HG02970 (cell line): ENCODE measurements around the gene SYCP1.
"Not testable (repeated sequence)": the region's sequence is repeated elsewhere in the genome, so short reads cannot be mapped to it uniquely, and the experiment has no call there.

Source experiments
- ATAC-seq: cut with Tn5 transposase; IDR thresholded peaks from one replicate; pipeline ENCODE4 v1.9.1; 2021; ENCODE audit warnings: mild to moderate bottlenecking, moderate library complexity, moderate number of reproducible peaks; ENCODE audit not compliant: unreplicated experiment, low FRiP score

SYCP1 gene, protein sequence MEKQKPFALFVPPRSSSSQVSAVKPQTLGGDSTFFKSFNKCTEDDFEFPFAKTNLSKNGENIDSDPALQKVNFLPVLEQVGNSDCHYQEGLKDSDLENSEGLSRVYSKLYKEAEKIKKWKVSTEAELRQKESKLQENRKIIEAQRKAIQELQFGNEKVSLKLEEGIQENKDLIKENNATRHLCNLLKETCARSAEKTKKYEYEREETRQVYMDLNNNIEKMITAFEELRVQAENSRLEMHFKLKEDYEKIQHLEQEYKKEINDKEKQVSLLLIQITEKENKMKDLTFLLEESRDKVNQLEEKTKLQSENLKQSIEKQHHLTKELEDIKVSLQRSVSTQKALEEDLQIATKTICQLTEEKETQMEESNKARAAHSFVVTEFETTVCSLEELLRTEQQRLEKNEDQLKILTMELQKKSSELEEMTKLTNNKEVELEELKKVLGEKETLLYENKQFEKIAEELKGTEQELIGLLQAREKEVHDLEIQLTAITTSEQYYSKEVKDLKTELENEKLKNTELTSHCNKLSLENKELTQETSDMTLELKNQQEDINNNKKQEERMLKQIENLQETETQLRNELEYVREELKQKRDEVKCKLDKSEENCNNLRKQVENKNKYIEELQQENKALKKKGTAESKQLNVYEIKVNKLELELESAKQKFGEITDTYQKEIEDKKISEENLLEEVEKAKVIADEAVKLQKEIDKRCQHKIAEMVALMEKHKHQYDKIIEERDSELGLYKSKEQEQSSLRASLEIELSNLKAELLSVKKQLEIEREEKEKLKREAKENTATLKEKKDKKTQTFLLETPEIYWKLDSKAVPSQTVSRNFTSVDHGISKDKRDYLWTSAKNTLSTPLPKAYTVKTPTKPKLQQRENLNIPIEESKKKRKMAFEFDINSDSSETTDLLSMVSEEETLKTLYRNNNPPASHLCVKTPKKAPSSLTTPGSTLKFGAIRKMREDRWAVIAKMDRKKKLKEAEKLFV

DNA sequence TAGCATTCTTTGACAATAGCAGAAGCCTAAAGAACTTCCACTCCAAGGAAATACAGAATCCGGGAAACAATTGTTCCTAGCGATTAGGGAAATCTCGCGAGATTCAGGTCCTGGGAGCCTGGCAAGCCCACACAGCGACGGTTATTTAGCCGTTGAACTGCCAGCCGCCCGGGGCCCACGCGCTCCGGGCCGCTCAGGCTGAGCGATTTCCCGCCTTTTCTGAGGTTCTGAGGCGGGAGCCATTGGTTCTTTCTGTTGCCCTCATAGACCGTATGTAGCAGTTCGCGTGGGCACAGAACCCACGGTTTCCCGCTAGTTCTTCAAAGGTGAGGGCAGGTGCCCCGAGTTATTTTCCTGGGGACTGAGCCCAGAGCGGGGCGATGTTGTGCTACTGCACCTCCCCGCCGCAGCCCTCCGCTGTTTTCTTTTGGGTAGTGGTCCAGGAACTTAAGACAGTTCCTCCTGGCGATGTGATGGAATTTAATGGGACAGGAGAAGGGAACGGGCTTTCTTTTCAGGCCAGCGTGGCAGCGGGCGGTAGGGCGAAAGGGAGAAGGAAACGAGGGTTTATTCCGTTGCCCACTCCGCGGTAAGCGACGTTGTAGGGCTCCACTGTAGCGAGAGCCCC lies at the start of gene SYCP1:
SYCP1 (plus strand) TSS at position 171 of the 628 bp plus-strand sequence. CDS start 602 bp downstream, outside the sequence.
- ATAC-seq: no peak

DNA sequence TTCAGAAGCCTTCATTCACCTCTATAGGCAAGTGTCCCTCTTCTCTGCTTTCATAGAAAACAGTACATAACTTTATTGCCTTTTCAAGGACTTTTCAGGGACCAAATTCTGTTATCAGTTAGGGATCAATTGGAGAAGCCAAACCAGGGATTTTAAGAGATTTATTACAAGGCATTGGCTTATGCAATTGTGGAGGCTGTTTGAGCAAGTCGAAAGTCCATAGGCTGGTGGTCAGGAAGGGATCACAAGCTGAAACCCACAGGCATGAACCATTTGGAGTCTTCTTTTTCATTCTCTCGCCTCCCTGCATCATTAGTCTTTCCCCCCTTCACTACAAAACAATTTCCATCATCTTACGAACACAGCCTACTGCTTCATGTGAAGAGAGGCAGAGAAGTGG lies 34.8 kb upstream of the SYCP1 start:
- no peak for ATAC-seq

DNA sequence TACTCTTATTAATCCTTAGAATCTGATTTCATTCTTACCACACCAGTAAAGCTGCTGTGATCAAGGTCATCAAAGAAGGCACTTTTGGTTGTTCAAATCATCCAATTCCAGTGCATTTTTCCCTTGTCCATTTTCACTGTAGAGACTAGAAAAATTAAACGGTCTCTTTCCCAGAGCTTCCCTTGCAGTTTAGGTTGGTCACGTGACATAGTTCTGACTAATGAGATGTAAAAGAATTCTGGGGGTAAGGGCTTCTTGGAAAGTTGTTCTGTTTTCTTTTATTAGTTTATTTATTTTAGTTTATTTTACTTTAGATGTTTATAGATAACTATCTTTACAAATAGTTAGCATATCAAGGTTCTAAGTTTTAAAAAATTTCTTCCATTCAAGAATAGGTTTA lies 34.3 kb upstream of the SYCP1 start:
- ATAC-seq: no peak

DNA sequence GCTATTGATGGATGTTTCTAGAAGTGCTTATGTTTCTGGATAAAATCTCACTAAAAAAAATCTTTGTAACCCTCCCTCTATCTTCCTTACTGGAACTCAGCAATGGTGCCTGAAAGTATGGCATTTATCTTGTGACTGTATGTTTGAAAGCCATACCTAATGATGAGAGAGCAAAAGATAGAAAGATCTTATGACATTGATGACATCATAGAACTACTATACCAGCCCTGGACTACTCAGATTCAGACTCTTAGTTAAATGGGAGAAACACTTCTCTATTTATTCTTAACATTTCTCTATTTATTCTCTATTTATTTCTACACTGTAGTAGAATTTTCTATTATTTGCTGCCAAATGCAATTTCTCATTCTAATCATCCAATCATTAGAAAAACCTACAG lies 32.7 kb upstream of the SYCP1 start:
- no peak for ATAC-seq

DNA sequence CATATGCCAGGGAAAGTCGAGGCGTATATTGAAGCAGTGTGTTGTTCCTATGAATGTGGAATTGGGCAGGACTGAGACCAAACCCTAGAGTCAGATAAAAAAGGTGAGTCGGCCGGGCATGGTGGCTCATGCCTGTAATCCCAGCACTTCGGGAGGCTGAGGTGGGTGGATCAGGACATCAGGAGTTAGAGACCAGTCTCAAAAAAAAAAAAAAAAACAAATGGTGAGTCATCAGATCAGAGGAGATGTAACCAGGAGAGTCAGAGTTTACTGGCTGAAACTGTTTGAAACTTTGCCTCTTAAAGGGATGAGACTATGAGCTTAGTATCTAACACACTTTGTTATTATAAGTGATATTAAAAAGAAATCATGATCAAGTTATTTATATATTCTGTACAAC lies 26.4 kb upstream of the SYCP1 start:
- ATAC-seq: no peak

DNA sequence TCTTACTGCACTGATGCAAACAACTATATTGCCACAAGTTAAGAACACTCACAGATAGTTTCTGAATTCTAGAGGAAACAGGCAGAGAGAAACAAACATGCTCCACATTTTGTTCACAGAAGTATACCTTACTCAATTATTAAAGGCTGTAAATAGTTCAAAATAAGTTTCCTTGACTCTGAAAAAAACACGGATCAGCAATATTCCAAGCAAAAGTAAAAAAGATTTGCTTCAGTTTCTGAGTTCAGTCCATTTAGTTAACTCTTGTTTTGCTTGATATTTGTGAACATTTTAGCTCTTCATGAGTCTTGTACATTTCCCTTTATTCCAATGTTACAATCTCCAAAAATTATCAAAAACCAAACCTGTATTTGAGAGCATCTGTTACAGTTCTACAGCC lies 24.6 kb upstream of the SYCP1 start:
- ATAC-seq: not testable (repeated sequence)

DNA sequence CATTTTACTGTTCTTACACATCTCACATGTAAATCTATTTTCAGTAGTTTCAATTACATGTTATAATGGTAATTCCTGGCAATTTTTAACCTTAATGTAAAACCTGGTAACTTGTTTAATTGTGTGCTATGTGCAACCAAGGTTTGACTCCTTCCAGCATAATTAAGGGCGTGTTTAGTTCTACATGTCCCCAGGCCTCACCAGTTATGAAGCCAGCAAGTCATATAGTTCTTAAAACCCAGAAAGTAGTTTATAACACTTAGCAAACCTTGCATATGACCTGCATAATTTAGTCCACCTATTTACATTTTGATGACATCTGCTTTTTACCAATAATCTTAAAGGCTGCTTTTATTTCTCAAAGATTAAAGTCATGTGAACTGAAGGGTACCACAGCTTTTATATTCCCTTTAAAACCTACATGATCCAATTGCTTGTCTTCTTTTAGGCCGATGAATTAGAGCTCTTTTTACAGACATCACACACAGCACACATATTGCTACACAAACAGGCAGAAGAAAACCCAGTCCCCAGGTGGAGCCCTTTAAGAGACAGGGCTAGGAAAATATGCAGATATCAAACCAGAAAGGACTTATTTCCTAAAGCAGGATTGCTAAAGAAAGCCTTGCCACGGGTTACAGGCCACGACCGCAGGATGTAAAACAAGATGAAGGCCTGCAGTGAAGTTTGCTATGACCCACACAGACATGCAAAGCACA lies 23.2 kb upstream of the SYCP1 start:
- ATAC-seq: no peak

DNA sequence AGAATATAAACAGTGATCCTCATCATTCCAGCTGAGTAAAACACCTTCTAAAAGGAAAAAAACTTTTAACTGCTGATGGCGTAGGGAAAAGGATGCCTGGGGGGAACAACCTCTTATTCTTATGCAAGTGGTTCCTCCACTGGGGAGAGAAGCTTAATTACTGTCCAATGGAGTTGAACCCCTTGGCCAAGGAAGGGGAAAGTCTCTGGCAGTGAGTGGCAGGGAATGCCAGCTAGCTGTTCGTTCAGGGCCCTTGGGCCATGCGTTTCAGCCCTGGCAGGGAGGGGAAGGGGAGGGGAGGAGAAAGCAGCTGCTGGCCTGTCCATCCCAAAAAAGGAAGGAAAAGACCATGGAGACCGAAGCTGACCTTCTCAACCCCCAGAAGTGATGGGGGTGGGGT lies 22.6 kb upstream of the SYCP1 start:
- no peak for ATAC-seq

DNA sequence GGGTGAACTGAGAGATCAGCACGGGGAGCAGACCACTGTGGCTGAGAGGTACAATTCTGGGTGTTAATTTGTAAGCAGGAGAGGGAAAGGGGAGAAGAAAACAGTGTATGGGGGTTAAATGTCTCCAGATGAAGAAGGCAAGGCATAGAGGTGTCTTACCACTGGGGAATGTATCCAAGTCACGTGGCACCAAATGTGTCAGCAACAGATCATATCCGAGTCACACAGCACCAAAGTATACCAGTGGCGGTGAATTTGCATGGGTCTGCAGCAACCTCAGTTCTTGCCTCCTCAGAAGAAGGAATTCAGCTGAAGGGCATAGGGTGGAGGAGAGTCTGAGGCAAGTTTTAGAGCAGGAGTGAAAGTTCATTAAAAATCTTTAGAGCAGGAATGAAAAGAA lies 21.2 kb upstream of the SYCP1 start:
- ATAC-seq: no peak

DNA sequence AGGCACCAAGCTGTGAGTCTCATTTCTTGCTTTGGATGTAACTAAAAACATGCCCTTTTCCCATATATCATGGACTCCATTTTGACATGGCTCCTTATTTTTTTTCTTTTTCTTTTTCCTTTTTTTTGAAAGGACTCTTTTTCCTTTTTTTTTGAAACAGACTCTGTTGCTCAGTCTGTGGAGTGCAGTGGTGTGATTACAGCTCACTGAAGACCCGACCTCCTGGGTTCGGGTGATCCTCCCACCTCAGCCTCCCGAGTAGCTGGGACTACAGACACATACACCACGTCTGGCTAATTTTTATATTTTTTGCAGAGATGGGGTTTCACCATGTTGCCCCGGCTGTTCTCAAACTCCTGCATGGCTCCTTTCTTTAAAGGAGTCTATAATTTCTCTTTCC lies 10.4 kb upstream of the SYCP1 start:
- no peak for ATAC-seq

DNA sequence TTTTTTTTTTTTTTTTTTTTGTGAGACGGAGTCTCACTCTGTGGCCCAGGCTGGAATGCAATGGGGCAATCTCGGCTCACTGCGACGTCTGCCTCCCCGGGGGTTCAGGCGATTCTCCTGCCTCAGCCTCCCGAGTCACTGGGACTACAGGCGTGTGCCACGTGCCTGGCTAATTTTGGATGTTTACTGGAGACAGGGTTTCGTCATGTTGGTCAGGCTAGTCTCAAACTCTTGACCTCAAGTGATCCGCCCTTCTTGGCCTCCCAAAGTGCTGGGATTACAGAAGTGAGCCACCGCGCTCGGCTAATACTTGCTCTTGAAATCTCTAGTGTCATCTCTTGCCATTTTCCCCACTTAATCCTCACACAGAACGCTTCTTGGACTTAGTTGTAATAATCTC lies 1.1 kb upstream of the SYCP1 start:
- ATAC-seq: no peak

DNA sequence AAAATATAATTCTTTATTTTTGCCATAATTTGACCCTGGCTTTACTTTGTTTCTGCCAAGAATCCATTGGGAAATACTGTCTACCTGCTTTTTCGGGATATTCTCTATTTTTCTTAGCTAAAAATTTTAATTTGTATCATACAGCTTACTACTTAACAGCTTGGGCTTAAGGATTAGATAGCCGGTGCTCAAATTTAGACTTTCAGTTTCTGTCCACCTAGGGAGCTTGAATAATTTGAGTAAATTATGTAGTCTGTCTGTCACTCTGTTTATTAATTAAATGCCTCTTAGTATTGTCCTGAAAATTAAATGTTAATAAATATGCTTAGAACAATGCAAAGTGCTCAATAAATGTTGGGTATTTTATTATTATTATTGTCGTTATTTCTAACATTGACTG lies 6.7 kb downstream of the SYCP1 start:
- ATAC-seq: no peak

DNA sequence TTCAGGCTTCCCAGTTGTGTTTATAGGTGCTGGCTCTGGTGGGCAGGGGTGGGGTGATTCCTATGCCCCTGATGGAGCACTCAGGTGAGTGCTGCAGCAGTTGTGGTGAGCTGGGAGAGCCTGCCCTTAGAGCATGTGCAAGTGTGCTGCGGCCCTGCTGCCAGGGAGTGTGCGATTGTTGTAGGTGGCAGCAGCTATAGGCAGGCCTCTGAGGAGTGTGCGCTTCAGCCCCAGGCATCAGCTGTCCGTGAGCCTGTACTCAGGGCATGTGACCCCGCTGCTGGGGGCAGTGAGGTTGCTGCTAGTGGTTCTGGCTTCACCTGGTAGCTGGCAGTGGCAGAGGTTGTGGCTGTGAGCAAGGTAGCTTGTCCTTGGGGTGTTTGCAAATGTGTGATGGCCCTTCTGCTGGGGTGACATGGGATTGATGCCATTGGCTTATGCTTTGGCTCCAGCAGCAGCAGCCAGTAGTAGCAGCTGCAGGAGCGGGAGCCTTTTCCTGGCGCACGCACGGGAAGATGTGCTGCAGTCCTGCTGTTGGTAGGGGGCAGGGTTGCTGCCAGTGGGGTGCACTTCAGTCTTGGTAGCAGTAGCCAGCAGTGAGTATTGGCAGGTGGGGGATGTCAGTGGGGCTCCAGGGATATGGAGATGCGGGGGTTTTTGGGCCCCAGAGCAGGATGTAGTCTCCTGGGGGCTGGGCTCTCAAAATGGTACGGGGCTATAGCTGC lies 37.7 kb downstream of the SYCP1 start:
- ATAC-seq: no peak

DNA sequence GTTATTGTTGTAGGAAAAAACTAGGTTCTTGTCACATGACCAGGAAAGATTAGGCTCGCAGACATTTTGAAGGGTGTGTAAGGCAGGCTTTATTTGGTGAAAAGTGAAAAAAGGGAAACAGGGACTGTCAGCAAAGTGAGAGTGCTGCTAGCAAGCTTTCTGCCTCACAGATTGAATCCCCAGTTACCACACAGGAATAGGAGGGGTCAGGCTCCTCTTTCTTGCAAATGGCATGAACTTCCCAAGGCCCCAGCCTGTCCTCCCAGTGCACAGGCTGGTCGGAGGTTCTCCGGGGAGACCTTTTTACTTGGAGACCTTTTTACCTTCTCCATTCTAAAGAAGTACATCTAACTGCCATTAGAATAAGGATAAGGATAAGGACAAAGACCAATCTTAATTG lies 42.1 kb downstream of the SYCP1 start:
- no peak for ATAC-seq

DNA sequence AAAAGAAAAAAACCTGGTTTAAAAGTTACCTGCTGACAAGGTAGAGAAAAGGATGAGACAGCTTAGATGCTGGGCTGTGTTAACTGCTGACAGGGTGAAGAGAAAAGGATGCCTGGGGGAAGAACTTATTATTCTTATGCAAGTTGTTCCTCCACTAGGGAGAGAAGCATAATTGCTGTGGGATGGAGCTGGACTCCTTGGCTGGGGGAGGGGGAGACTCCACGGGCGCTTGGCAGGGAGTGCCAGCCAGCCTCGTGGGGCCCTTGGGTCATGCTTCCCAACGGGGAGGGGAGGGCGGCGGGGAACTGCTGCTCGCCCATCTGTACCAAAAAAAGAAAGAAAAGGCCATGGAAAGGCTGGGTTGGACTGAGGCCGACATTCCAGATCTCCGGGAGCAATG lies 47.2 kb downstream of the SYCP1 start:
- no peak for ATAC-seq

DNA sequence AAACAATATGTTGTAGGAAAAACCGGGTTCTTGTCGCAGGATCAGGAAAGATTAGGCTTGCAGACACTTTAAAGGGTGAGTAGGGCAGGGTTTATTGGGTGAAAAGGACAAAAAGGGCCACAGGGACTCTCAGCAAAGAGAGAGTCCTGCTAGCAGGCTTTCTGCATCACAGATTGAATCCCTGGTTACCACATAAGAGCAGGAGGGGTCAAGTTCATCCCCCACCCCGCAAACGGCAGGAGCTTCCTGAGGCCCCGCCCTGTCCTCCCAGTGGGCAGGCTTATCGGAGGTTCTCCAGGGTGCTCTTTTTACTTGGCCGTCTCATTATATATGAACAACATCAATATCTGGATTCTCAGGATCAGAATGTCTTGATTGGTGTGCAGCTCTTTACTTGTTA lies 47.7 kb downstream of the SYCP1 start:
- no peak for ATAC-seq

DNA sequence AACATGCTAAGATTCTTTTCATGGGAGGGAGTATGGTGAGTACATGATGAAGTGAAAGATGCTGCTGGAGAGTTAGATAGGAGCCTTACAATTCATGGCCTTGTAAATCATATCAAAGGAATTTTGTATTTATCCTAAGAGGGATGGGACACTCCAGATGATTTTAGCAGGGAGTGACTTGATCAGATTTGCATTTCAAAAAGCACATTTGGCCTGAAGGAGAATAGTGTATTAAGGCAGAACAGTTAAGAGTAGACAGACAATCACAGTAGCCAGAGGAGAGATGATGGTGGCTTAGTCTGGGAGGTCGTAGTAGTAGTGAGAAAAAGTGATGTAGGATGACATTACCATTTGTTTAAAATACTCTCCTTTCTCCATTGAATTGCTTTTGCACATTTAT lies 48.8 kb downstream of the SYCP1 start:
- ATAC-seq: no peak

DNA sequence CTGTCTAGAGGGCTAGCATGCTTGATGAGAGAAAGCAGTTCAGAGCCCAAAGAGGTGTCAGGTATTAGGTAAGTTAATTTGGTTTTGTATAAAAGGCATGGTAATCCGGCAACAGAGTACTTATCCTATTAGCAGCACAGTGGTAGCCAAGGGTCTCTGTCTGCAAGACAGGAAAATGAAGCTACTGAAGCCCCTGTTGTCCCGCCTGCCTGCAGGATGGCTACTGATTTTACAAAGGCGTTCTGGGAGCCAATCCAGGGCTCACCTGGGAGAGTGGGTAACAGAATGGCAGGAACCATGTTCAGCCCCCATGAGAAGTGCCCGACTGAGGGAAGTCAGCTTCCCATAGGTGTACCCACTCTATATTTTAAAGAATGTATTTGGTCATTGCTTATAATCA lies 61.1 kb downstream of the SYCP1 start:
- not testable (repeated sequence) for ATAC-seq

DNA sequence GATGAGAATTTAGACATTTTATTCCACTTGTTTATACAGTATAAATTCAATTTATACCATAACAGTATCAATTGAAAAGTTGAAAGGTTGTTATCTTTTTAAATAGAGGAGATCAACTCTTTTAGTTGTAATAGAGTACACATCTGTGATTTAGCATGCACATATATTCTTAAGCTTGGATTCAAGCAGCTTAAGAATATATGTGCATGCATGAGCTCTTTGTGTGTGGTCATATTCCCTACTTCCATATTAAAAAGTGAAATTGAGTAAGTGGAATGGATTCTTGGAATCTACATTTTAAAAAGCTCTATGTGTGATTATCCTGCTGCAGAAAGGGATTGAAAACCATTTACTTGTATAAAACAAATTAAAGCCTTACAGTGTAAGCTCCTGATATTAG lies 71.9 kb downstream of the SYCP1 start:
- no peak for ATAC-seq

DNA sequence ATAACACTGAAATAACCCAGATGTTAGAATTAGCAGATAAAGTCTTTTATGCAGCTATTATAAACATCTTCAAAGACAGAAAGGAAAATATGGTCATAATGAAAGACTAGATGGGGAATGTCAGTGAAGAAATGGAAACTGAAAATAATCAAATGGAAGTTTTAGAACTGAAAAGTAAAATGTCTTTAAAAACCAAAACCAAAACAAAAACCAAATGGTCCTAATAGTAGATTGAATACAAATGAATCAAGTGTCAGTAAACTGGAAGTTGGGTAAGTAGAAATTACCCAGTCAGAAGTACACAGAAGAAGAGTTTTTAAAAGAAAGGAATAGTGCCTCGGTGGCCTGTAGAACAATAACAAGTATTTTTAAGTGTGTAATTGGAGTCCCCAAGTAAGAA lies 72.7 kb downstream of the SYCP1 start:
- ATAC-seq: no peak
